Measurements from ENCODE around the gene LTB. TPM values are rescaled to one million over a fixed set of nuclear protein-coding genes. Genes with fewer than 3 reads are reported as not detected.
A peak's percentile ranks its signal among the peaks of the same experiment; 100 is the strongest.

LTB gene
- total and polyA plus RNA-seq, 2 of the 13 experiments (the other 11 are each of a cell fraction or from before 2014, with no cell fraction given), result 0.09 to 0.22 TPM

GRCh38 chr6:31541658-31542521 lies 40.3 kb downstream of the LTB start, which contains the start of gene DDX39B (continued):
- TF ChIP-seq ZNF343 (CRISPR knock-in tag; IDR thresholded peaks at IDR 0.05) (peak; percentile 92), TP53 (CRISPR knock-in tag; conservative IDR thresholded peaks at IDR 0.05) (peak; percentile 84), DR1 (CRISPR knock-in tag; IDR thresholded peaks at IDR 0.05) (peak; percentile 100), CENPX (CRISPR knock-in tag; IDR thresholded peaks at IDR 0.05) (no peak), ZNF766 (CRISPR knock-in tag; IDR thresholded peaks at IDR 0.05; ENCODE audit: borderline replicate concordance) (peak; percentile 81), MAX (IDR thresholded peaks at IDR 0.05) (peak; percentile 83), ADNP (CRISPR knock-in tag; IDR thresholded peaks at IDR 0.05) (no peak), TOE1 (CRISPR knock-in tag; IDR thresholded peaks at IDR 0.05) (no peak; the same call in 1 of the 2 replicates), ZMYM3 (CRISPR knock-in tag; IDR thresholded peaks at IDR 0.05) (no peak; the same call in 1 of the 2 replicates), TBP (CRISPR knock-in tag; IDR thresholded peaks at IDR 0.05) (no peak), MLX (CRISPR knock-in tag; IDR thresholded peaks at IDR 0.05) (0 out of 2 replicates have a peak, but pooled peaks have one; percentile 44), SIX4 (CRISPR knock-in tag; IDR thresholded peaks at IDR 0.05) (peak; percentile 58), ZNF556 (CRISPR knock-in tag; IDR thresholded peaks at IDR 0.05; ENCODE audit: borderline replicate concordance) (no peak; the same call in 1 of the 2 replicates), SNRNP70 (IDR thresholded peaks at IDR 0.05; ENCODE audit: low read depth, low read length) (no peak), ZNF597 (CRISPR knock-in tag; IDR thresholded peaks at IDR 0.05) (peak; percentile 39; the same call in 1 of the 2 replicates), ZNF136 (CRISPR knock-in tag; IDR thresholded peaks at IDR 0.05; ENCODE audit: low read depth) (peak; percentile 61; the same call in 1 of the 2 replicates), ZNF572 (CRISPR knock-in tag; IDR thresholded peaks at IDR 0.05) (no peak; the same call in none of the 2 replicates), ZFAT (CRISPR knock-in tag; conservative IDR thresholded peaks at IDR 0.05) (peak; percentile 89; the same call in 1 of the 2 replicates)
- TF ChIP-seq, protein P1, sequence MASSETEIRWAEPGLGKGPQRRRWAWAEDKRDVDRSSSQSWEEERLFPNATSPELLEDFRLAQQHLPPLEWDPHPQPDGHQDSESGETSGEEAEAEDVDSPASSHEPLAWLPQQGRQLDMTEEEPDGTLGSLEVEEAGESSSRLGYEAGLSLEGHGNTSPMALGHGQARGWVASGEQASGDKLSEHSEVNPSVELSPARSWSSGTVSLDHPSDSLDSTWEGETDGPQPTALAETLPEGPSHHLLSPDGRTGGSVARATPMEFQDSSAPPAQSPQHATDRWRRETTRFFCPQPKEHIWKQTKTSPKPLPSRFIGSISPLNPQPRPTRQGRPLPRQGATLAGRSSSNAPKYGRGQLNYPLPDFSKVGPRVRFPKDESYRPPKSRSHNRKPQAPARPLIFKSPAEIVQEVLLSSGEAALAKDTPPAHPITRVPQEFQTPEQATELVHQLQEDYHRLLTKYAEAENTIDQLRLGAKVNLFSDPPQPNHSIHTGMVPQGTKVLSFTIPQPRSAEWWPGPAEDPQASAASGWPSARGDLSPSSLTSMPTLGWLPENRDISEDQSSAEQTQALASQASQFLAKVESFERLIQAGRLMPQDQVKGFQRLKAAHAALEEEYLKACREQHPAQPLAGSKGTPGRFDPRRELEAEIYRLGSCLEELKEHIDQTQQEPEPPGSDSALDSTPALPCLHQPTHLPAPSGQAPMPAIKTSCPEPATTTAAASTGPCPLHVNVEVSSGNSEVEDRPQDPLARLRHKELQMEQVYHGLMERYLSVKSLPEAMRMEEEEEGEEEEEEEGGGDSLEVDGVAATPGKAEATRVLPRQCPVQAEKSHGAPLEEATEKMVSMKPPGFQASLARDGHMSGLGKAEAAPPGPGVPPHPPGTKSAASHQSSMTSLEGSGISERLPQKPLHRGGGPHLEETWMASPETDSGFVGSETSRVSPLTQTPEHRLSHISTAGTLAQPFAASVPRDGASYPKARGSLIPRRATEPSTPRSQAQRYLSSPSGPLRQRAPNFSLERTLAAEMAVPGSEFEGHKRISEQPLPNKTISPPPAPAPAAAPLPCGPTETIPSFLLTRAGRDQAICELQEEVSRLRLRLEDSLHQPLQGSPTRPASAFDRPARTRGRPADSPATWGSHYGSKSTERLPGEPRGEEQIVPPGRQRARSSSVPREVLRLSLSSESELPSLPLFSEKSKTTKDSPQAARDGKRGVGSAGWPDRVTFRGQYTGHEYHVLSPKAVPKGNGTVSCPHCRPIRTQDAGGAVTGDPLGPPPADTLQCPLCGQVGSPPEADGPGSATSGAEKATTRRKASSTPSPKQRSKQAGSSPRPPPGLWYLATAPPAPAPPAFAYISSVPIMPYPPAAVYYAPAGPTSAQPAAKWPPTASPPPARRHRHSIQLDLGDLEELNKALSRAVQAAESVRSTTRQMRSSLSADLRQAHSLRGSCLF (CRISPR knock-in tag; IDR thresholded peaks at IDR 0.05; ENCODE audit: borderline replicate concordance), result peak; percentile 58; the same call in 1 of the 2 replicates
- TF ChIP-seq, protein P2, sequence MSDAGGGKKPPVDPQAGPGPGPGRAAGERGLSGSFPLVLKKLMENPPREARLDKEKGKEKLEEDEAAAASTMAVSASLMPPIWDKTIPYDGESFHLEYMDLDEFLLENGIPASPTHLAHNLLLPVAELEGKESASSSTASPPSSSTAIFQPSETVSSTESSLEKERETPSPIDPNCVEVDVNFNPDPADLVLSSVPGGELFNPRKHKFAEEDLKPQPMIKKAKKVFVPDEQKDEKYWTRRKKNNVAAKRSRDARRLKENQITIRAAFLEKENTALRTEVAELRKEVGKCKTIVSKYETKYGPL (CRISPR knock-in tag; IDR thresholded peaks at IDR 0.05), result peak; percentile 14; the same call in 1 of the 2 replicates
- TF ChIP-seq, protein P3, sequence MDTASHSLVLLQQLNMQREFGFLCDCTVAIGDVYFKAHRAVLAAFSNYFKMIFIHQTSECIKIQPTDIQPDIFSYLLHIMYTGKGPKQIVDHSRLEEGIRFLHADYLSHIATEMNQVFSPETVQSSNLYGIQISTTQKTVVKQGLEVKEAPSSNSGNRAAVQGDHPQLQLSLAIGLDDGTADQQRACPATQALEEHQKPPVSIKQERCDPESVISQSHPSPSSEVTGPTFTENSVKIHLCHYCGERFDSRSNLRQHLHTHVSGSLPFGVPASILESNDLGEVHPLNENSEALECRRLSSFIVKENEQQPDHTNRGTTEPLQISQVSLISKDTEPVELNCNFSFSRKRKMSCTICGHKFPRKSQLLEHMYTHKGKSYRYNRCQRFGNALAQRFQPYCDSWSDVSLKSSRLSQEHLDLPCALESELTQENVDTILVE (CRISPR knock-in tag; IDR thresholded peaks at IDR 0.05), result peak; percentile 65
